H1 (cell line): ENCODE data around the gene CASTOR1. TPM values are rescaled to one million over a fixed set of nuclear protein-coding genes. Genes with fewer than 3 reads are reported as not detected.

Experiments used
- CTCF ChIA-PET: fragments of 300-600 bp; sonication (Branson Sonifier 250); formaldehyde crosslinking; loops from one replicate; lab custom pipeline; 2021; ENCODE audit not compliant: partially characterized antibody; lab: Charles Lee
- POLR2A ChIA-PET: fragments of 300-600 bp; sonication (Branson Sonifier 250); formaldehyde crosslinking; loops from one replicate; lab custom pipeline; 2021; ENCODE audit warnings: inconsistent platforms; ENCODE audit not compliant: partially characterized antibody; lab: Charles Lee
- DNase-seq, 2 experiments: peaks; one replicate each; pipeline versions ENCODE4 v3.0.0 to v3.0.0-alpha.2; 2010 to 2022; ENCODE audit warnings: low spot score in 2 of 2, low read depth in 1 of 2, mixed read lengths in 1 of 2
- FAIRE-seq: peaks from 2 replicates; lab custom pipeline; 2011; peaks lifted over from hg19 to GRCh38; lab: Jason Lieb, UNC
- H2AFZ ChIP-seq: 2 replicates; pipeline ENCODE4 v1.8.1; 2012; ENCODE audit warnings: low read length, inconsistent platforms
- H2AK5ac ChIP-seq: 2 replicates; pipeline ENCODE4 v1.6.1; 2013; ENCODE audit warnings: low read depth, low read length
- H2BK120ac ChIP-seq: replicated peaks from 2 replicates; pipeline ENCODE3; 2013; ENCODE audit warnings: low read depth, low read length, inconsistent platforms
- H2BK12ac ChIP-seq: 2 replicates; pipeline ENCODE4 v1.6.1; 2013; ENCODE audit warnings: low read depth, low read length
- H2BK15ac ChIP-seq: 2 replicates; pipeline ENCODE4 v1.6.1; 2013; ENCODE audit warnings: low read length
- H2BK20ac ChIP-seq: 2 replicates; pipeline ENCODE4 v1.6.1; 2013; ENCODE audit warnings: low read length
- H2BK5ac ChIP-seq: 2 replicates; pipeline ENCODE4 v1.6.1; 2013; ENCODE audit warnings: low read depth, low read length
- H3K14ac ChIP-seq: 2 replicates; pipeline ENCODE4 v1.6.1; 2013; ENCODE audit warnings: inconsistent platforms; ENCODE audit not compliant: insufficient read length
- H3K18ac ChIP-seq: 2 replicates; pipeline ENCODE4 v1.6.1; 2013; ENCODE audit warnings: low read length; ENCODE audit errors: extremely low read depth
- H3K23ac ChIP-seq: 2 replicates; pipeline ENCODE4 v1.6.1; 2013; ENCODE audit warnings: inconsistent platforms; ENCODE audit not compliant: insufficient read length
- H3K23me2 ChIP-seq: 2 replicates; pipeline ENCODE4 v1.6.1; 2013; ENCODE audit warnings: low read depth, low read length
- H3K27ac ChIP-seq: 2 replicates; pipeline ENCODE4 v1.6.1; 2011; ENCODE audit warnings: low read depth, low read length, inconsistent platforms
- H3K27me3 ChIP-seq, 4 experiments: replicated peaks in 1 of 4; 1 replicate in 1 of 4; 2 replicates in 3 of 4; pipeline versions ENCODE4 v1.6.1 to v1.8.1; 2011 to 2013; ENCODE audit warnings: low read length in 3 of 4, mild to moderate bottlenecking in 3 of 4, inconsistent platforms in 2 of 4, mixed read lengths in 2 of 4, moderate library complexity in 1 of 4; ENCODE audit not compliant: control insufficient read depth in 3 of 4, insufficient read depth in 3 of 4; ENCODE audit errors: extremely low read depth in 1 of 4
- H3K36me3 ChIP-seq, 4 experiments: 2 replicates each; pipeline versions ENCODE4 v1.6.1 to v1.8.1; 2011 to 2013; ENCODE audit warnings: mild to moderate bottlenecking in 4 of 4, low read length in 3 of 4, moderate library complexity in 2 of 4, control low read depth in 1 of 4, inconsistent platforms in 1 of 4; ENCODE audit not compliant: insufficient read depth in 4 of 4, control insufficient read depth in 2 of 4
- H3K4ac ChIP-seq: replicated peaks from 2 replicates; pipeline ENCODE3; 2013; ENCODE audit warnings: low read length, low read depth, mixed read lengths, inconsistent platforms; ENCODE audit not compliant: insufficient read length
- H3K4me1 ChIP-seq, 4 experiments: replicated peaks in 1 of 4; 1 replicate in 1 of 4; 2 replicates in 3 of 4; pipeline versions ENCODE4 v1.6.1 to v1.8.1; 2011 to 2013; ENCODE audit warnings: low read length in 3 of 4, inconsistent platforms in 2 of 4, mixed read lengths in 1 of 4; ENCODE audit not compliant: insufficient read depth in 4 of 4, control insufficient read depth in 3 of 4
- H3K4me2 ChIP-seq, 2 experiments: 2 replicates each; pipeline versions ENCODE4 v1.6.1 to v1.8.1; 2011 to 2013; ENCODE audit warnings: low read depth in 2 of 2, low read length in 2 of 2, control low read depth in 1 of 2, inconsistent platforms in 1 of 2, mild to moderate bottlenecking in 1 of 2; ENCODE audit not compliant: insufficient read depth in 1 of 2
- H3K4me3 ChIP-seq, 4 experiments: fragments of 200-600, 300-600 bp in 1 of 4; sonication (generic), shearing (Covaris generic), sonication (Bioruptor Twin) in 1 of 4; 2 replicates each; pipeline versions ENCODE4 v1.5.1 to v1.8.1; 2011 to 2016; ENCODE audit warnings: low read length in 4 of 4, low read depth in 3 of 4, control low read depth in 2 of 4, inconsistent platforms in 2 of 4, mild to moderate bottlenecking in 2 of 4, mixed read lengths in 1 of 4, moderate library complexity in 1 of 4; ENCODE audit not compliant: insufficient read depth in 2 of 4; ENCODE audit errors: extremely low read depth in 1 of 4
- H3K56ac ChIP-seq: replicated peaks from 2 replicates; pipeline ENCODE3; 2013; ENCODE audit warnings: low read depth, mild to moderate bottlenecking, mixed read lengths, low read length, inconsistent platforms; ENCODE audit not compliant: insufficient read length
- H3K79me1 ChIP-seq: 2 replicates; pipeline ENCODE4 v1.6.1; 2013; ENCODE audit warnings: low read depth, low read length, control low read depth
- H3K79me2 ChIP-seq, 2 experiments: 2 replicates each; pipeline versions ENCODE4 v1.6.1 to v1.8.1; 2012 to 2013; ENCODE audit warnings: low read length in 2 of 2, mild to moderate bottlenecking in 2 of 2, inconsistent platforms in 1 of 2; ENCODE audit not compliant: insufficient read depth in 2 of 2, control insufficient read depth in 1 of 2
- H3K9ac ChIP-seq, 4 experiments: replicated peaks in 1 of 4; 1 replicate in 1 of 4; 2 replicates in 3 of 4; pipeline versions ENCODE4 v1.6.1 to v1.8.1; 2011 to 2013; ENCODE audit warnings: low read depth in 3 of 4, low read length in 3 of 4, control low read depth in 2 of 4, mild to moderate bottlenecking in 2 of 4, moderate library complexity in 2 of 4, inconsistent platforms in 1 of 4; ENCODE audit errors: extremely low read depth in 1 of 4
- H3K9me3 ChIP-seq, 2 experiments: 2 replicates each; pipeline versions ENCODE4 v1.6.1 to v1.8.1; 2012 to 2013; ENCODE audit warnings: mild to moderate bottlenecking in 2 of 2, moderate library complexity in 2 of 2, control low read depth in 1 of 2, inconsistent platforms in 1 of 2, low read depth in 1 of 2, low read length in 1 of 2, mixed read lengths in 1 of 2; ENCODE audit not compliant: insufficient read depth in 2 of 2
- H4K20me1 ChIP-seq, 2 experiments: replicated peaks in 1 of 2; 2 replicates each; pipeline versions ENCODE3 to v1.8.1; 2011 to 2013; ENCODE audit warnings: inconsistent platforms in 2 of 2, low read length in 2 of 2, mild to moderate bottlenecking in 1 of 2; ENCODE audit not compliant: insufficient read depth in 2 of 2, control insufficient read depth in 1 of 2
- H4K5ac ChIP-seq: 2 replicates; pipeline ENCODE4 v1.6.1; 2013; ENCODE audit warnings: low read length, low read depth, mixed read lengths, inconsistent platforms; ENCODE audit not compliant: insufficient read length
- H4K8ac ChIP-seq: 2 replicates; pipeline ENCODE4 v1.8.0; 2013; ENCODE audit warnings: mild to moderate bottlenecking, moderate library complexity, low read length, inconsistent platforms; ENCODE audit not compliant: insufficient read depth; ENCODE audit errors: extremely low read depth
- H4K91ac ChIP-seq: replicated peaks from 2 replicates; pipeline ENCODE3; 2013; ENCODE audit warnings: low read length, mixed read lengths, inconsistent platforms; ENCODE audit not compliant: insufficient read length
- SIN3A ChIP-seq, 2 experiments: IDR thresholded peaks in 1 of 2; conservative IDR thresholded peaks in 1 of 2; 2 replicates each; pipeline ENCODE4 v1.6.1; 2011 to 2012; ENCODE audit warnings: low read length in 2 of 2, improper control_type of control experiment in 1 of 2, low read depth in 1 of 2, mild to moderate bottlenecking in 1 of 2
- SIRT6 ChIP-seq: IDR thresholded peaks from one replicate; pipeline ENCODE4 v1.7.1; 2012; ENCODE audit warnings: low read length, inconsistent platforms
- SP4 ChIP-seq: IDR thresholded peaks from 2 replicates; pipeline ENCODE4 v1.6.1; 2012; ENCODE audit warnings: low read length, inconsistent platforms
- TEAD4 ChIP-seq: IDR thresholded peaks from 2 replicates; pipeline ENCODE4 v1.6.1; 2012; ENCODE audit warnings: low read depth, low read length, inconsistent platforms, mixed read lengths
- WGBS, 2 experiments: shearing (Covaris generic) in 1 of 2; methylation state at CpG; one replicate each; pipeline versions ENCODE4 v1.1.6 to v1.1.7; 2013 to 2015; ENCODE audit warnings: low lambda C conversion rate in 2 of 2, mixed read lengths in 2 of 2, inconsistent platforms in 1 of 2, low coverage in 1 of 2, missing lambda C conversion rate in 1 of 2; ENCODE audit not compliant: insufficient replicate concordance in 2 of 2, insufficient coverage in 1 of 2, insufficient read length in 1 of 2; ENCODE audit errors: extremely low coverage in 1 of 2, missing lambda C conversion rate in 1 of 2; 5-methylcytosine and 5-hydroxymethylcytosine counted together
- polyA plus RNA-seq, 7 experiments: library from polyadenylated mRNA; depleted of rRNA in 3 of 7; stranded (reverse) in 5 of 7; unstranded in 2 of 7; fragments of >200 nt in 5 of 7; fragments of 200-250 nt in 2 of 7; gene quantifications; 1 replicate in 5 of 7; 2 replicates in 1 of 7; 4 replicates in 1 of 7; pipeline versions ENCODE4 v1.2.1 to v1.2.3, GENCODE V29; 2011 to 2013; ENCODE audit warnings: missing spikeins in 2 of 7, mixed read lengths in 2 of 7
- total RNA-seq: library from RNA; stranded (reverse); fragmentation: NEBNext Ultra II Directional; extraction: Animal tissue kit (Norgen Biotek cat#: 25700); gene quantifications from 2 replicates; pipeline ENCODE4 v1.2.1, GENCODE V29; 2021

The CASTOR1 gene
- total and polyA plus RNA-seq, 2 of the 8 experiments (the other 6 are each of a cell fraction or from before 2014, with no cell fraction given): 10.3 to 36.0 TPM

DNA sequence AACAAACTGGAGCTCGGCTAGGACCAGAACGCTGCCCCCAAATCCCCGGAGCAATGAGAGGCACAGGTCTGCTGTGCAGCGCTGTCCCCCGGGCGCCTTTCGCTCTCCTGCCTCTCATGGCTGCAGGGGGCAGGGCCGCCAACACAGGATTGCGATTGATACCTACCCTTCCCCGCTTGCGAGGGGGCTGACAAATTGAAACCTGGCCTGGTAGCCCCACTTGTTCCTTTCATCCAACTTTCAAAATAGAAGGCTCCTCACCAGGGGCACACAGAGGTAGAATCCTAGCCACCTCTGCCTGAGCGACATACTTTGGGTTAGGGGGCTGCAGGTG lies 642 bp upstream of the CASTOR1 start:
- Histone ChIP-seq H3K79me1 (no peaks in the 10 kb centered on the region), H3K9ac (no peak overlapping the region), H3K23ac (no peak overlapping the region), H3K79me2 (no peaks in the 10 kb centered on the region), H2BK15ac (peak overlapping the region; percentile 88; the same call in 1 of the 2 replicates), H3K9me3 (no peaks in the 10 kb centered on the region), H4K8ac (no peak overlapping the region; the same call in 1 of the 2 replicates), H3K18ac (peak overlapping the region; percentile 32), H3K36me3 (no peaks in the 10 kb centered on the region), H2BK12ac (no peak overlapping the region), H3K4me3 (peak overlapping the region; percentile 58 to 74 (median 70)), H3K27me3 (no peaks in the 10 kb centered on the region), H3K4me2 (peak overlapping the region; percentile 82 to 89), H3K56ac (no peak overlapping the region), H2BK5ac (no peak overlapping the region)
- no peak for FAIRE-seq
- no peak for DNase-seq
- 13% methylated on average over 12 of the region's 12 CpGs; no CpG with 5 or more reads in 1 of the 2 experiments for WGBS, 2 experiments
- 0 out of 2 replicates have a peak, but pooled peaks have one; percentile 7 for TF ChIP-seq SP4
- no peak for TF ChIP-seq SIRT6
- TF ChIP-seq SIN3A (conservative IDR thresholded peaks at IDR 0.05 in 1 of 2, IDR thresholded peaks at IDR 0.05 in 1 of 2; ENCODE audit: low read depth in 1 of 2, low read length in 2 of 2): 0 out of 4 replicates have a peak, but pooled peaks of 1 of the 2 experiments have one; percentile 21
- TF ChIP-seq TEAD4: no peak
- TF ChIP-seq, all 59 proteins: peak for 2
- Histone ChIP-seq H2AK5ac (no peak overlapping the region), H3K27ac (no peak overlapping the region), H4K20me1 (peaks cover 0 to 4% of the 10 kb centered on the region in 2 experiments), H3K4ac (no peak overlapping the region), H2BK20ac (no peak overlapping the region), H2AFZ (peak overlapping the region; percentile 86; the same call in 1 of the 2 replicates), H3K4me1 (peaks cover 0 to 19% (median 14%) of the 10 kb centered on the region in 4 experiments; a peak in 6 of 7 replicates), H2BK120ac (no peak overlapping the region), H3K23me2 (peaks cover 12% of the 10 kb centered on the region; the same call in 1 of the 2 replicates), H3K14ac (no peak overlapping the region), H4K91ac (no peak overlapping the region), H4K5ac (no peak overlapping the region)
- ChIA-PET POLR2A (interaction anchor here (1.4 to 3.8 kb wide), 4 partner anchors 12 to 155 kb away, joined by 4 to 17 read pairs (median 8); partner anchors contain the start of genes CCDC157 and SF3A1), CTCF (interaction anchor here (0.7 to 9.1 kb wide), 7 partner anchors 7 to 252 kb away, joined by 3 to 203 read pairs (median 31); partner anchors contain the start of gene TBC1D10A)
